Forelimb muscle (tissue), 1 donor: ENCODE results near the gene CLEC16A. TPM values are rescaled to one million over a fixed set of nuclear protein-coding genes. Genes with fewer than 3 reads are reported as not detected.
"Not testable (repeated sequence)": the region's sequence is repeated elsewhere in the genome, so short reads cannot be mapped to it uniquely, and the experiment has no call there.

Experiments
- DNase-seq: peaks from one replicate; pipeline ENCODE4 v3.0.0-alpha.2; 2013; ENCODE audit warnings: low read depth
- polyA plus RNA-seq: library from polyadenylated mRNA; unstranded; fragments of 120-200 nt; gene quantifications from one replicate; pipeline ENCODE4 v1.2.1, GENCODE V29; 2013; ENCODE audit not compliant: insufficient read length

CLEC16A gene
- polyA plus RNA-seq, 1 donor: 14.5 TPM

DNA sequence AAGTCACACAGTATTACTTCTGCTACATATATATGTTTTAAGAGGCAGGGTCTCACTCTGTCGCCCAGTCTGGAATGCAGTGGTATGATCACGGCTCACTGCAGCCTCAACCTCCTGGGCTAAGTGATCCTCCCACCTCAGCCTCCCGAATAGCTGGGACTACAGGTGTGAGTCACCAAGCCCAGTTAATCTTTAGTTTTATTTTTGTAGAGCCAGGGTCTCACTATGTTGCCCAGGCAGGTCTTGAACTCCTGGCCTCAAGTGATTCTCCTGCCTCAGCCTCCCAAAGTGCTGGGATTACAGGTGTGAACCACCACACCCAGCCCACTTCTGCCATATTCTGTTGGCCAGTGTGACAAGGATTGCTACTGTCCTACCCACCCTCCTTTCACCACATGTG, 19.1 kb upstream of the CLEC16A start:
- not testable (repeated sequence) for DNase-seq

DNA sequence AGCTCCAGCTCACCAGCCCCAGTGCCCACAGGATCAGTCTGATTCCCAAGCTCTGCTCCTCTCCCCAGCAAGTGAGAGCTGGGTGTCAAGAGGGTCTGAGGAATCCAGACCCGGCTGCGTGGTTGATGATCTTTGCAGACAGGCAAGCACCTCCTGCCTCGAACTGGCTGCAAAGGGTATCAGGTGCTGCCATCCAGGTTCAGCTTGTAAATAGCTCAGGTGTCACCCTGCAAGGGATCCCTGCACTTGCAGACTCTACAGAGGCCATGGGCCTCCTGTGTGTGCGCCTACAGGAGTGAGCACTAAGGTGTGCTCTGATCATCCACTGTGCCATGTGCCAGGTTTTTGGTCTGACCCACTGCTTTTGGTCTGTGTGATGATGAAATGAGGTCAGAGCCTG, 18.3 kb upstream of the CLEC16A start:
- DNase-seq: no peak

DNA sequence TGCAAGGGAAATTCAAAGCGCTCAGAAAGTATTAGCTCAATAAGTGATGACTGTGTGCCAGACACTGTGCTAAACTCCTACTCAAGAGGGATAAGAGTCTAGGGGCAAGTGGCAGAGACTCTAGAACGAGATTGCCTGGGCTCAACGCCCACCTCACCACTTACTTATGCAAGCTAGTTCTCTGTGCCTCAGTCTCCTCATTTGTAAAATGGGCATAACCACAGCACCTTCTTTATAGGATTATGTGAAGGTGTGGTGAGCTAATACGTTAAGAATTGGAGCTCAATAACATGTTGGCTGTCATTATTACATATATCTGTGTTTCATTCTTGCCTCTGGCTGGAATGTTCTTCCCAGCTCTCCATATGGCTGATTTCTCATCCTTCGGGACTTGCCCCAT, 17.5 kb upstream of the CLEC16A start:
- DNase-seq: no peak

DNA sequence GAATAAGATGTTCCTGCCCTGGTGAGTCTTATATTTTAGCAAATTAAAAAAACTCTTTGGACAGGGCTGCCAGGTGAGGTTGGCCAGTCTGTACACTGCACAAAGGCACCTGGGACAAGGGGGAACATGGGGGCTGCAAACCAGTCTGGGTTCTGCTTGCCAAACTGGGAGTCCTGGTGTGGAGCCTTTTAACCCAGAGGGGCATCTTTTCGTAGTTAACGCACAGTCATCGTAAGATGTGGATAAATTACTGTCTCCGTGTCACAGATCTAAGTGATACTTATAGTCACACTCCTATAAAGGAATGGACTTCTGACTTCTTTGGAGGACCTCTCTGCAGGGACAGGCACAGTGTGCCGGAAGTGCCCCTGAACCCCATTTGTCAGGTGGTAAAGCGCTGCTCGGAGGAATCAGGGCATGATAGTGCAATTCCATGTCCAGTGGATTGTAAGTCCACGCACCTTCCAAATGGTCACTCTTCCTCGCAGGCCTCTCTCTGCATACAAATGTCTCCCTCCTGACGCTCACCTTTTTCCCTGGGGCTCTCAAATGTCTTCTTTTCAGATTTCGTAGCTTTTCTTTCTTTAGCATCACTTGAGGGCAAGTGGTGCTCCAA, 16.8 kb upstream of the CLEC16A start:
- no peak for DNase-seq

DNA sequence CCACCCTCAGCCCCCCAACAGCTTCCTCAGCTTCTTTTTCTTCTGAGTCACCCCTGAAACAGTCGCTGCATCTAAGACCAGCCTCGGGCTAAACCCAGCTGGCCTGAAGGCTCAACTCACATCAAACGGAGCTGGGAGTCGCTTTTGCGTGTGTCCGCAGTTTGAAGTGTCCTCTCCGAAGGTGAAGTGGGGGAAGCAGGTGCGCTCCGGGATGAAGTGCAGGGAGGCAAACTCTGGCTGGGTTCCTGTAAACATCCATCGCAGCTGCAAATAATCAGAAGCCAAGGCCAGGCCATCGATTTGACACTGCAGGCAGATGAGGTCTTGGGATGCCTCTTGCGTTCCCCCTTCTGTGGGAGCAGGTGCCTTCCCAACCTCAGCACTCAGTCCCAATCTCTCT, 15.3 kb upstream of the CLEC16A start:
- DNase-seq: not testable (repeated sequence)

DNA sequence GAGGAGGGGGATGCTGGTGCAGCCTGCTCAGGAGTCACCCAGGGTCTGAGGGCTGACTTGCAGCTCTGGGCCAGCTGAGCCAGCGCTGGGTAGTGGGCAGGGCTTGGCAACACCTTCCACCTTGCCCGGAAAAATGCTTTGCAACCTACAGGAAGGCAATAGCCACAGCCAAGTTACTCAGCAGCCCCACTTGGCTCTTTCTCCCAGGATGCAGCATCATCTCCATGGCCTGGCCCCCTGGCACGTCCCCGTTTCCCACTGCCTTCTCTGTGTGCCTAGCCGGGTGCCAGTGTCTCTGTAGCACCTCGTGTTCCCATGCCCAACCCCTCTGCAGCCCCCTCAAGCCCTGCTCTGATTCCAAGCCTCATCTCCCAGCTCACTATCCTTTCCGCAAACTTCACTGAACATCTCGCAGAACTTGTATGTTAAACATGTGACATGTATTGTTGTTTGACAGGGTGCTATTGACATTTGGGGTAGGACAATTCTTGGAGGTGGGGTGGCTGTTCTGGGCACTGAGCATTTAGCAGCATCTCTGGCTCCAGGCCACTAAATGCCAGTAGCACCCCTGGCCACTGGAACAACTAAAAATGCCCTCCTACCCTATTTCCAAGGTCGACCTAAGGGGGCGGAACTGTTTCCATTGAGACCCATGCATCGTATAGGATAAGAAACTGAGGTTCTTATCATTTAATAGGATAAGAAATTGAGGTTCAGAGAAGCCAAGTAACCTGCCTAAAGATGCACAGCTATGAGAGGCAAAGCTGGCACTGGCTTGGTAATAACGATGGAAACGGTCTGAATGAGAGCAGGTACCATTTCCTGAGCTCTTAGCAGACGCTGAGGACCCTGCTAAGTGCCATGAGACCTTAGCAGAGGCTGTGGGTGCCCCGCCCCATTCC, 14.3 kb upstream of the CLEC16A start:
- no peak for DNase-seq

DNA sequence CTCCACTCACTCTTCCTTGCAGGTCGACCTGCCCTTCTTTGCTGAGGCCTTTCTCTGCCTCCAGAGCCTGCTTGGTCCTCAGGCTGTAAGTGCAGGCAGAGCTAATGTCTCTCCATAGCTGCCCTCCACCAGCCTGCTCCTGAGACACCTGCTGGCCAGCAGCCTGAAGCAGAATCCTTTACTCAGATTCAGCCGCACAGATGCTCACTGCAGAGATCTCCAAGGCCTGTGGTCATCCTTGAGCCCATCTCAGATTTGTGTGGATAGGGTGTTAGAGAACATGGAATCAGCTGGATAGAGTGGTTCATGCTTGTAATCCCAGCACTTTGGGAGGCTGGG, 13.6 kb upstream of the CLEC16A start:
- DNase-seq: no peak

DNA sequence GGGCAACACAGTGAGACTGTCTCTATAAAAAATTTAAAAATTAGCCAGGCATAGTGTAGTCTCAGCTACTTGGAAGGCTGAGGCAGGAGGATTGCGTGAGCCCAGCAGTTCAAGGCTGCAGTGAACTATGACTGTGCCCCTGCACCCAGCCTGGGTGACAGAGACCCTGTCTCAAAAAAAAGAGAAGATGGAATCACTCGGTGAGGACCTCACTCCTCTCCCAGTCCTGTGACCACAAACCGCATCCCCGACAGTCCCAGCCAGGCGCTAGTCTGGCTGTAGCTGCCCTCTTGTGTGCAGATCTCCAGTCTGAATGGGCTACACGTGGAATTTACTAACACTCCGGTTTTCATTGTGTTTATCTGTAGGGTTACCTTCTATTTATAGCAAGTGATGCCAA, 13.2 kb upstream of the CLEC16A start:
- no peak for DNase-seq

DNA sequence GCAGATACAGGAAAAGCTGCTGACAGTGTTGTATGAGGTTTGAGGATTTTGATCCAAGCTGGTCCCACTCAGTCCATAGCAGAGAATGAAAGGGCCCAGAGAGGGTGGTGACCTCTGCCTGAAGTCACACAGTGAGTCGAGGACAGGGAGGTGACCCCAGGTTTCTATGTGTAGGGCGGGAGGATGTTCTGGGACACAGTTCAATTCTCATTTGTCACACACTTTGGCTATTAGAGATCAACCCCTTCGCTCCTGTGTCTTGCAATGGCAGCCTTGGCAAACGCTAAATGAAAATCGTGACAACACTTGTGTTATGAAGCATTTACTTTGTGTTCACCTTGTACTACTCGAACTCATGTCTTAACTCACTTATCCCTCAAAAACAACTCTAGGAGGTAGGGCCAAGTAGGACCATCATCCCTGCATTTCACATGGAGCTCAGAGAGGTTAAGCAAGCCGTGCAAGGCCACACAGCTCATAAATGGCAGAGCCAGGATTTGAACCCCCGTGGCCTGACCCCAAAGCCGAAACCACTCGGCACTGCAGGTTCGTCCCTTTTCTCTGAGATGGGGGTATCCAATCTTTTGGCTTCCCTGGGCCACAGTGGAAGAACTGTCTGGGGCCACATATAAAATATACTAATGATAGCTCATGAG, 12.3 kb upstream of the CLEC16A start:
- no peak for DNase-seq

DNA sequence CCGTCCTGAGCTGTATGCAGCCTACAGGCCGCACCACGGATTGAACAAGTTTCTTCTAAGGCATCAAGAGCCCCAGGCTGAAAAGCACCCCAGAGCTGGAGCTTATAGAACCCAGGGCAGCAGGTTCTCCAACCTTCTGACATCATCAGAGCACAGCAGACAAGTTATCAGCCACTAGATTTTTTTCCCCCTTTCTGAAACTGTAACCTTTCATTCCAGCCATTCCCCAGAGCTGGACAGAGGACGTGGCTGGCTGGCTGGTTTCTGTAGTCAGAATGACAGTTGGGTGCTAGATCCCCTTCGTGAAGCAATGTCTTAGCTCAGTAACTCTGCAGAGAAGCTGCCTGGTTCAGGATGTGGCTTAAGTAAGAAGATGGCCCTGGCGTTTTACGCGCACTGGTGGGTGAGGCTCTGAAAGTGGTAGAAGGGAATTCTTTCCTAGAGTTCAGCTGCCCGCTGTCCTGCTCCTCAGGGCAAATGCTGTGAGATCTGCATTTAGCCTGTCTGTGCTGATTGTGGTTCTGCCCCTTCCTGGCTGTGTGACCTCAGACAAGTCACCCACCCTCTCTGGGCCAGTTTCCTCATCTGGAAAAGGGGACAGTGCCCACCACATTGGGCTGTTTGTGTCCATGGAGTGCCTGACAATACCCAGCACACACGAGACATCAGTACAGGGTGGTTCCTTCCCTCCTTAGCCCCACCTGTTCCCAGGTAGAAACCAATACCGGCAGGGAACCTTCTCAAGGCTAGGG, 11.2 kb upstream of the CLEC16A start:
- DNase-seq: no peak

DNA sequence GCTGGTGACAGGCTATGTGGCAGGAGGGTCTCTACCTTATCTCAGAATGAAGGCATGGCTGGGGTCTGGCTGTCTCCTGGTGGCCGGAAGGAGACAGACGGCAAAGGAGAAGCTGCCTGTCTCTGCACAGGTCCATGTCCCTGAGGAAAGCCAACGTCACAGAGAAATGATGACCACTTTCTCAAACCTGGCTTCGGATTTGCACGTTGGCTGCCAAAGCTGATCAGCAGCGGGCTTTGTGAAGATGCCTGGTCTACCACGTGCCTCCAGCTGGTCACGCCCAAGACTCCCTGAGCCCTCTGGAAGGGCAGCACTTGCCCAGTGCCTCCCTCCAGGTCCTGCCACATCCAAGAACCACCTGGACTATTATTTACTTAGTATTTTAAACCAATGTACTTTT, 10.5 kb upstream of the CLEC16A start:
- no peak for DNase-seq

DNA sequence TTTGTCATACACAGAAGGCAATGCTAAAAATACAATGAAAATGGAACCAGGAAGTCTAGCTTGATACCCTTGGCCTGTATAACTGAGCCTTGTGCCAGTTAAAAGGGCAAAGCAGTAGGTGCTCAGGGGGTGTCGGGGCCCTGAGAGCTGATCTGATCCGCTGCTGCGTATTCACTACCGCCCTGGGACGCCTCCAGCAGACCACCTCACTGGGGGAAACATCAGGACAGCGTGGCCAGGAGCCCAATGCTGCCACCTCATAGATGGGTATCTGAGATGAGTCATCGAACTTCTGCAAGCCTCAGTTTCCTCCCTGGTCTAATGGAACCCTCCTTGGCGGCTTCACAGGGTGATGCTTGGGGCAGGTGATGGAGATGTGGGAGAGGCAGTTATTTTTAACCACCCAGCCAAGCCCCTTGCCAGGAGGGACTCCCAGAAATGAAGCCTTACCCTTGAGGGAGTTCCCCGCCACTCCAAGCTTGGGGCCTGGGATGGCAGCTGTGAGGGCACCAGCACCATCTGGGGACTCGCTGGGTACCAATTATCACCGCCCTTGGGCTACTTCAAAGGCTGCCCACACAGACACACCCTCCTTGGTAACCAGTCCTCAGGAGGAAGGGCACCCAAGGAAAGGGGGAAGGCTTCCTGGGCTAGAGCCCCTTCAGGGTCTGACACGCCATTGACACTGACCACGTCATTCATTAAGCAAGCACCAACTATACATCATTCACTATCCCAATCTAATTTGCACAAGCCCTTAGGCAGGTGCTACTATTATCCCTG, 9.8 kb upstream of the CLEC16A start:
- DNase-seq: no peak

DNA sequence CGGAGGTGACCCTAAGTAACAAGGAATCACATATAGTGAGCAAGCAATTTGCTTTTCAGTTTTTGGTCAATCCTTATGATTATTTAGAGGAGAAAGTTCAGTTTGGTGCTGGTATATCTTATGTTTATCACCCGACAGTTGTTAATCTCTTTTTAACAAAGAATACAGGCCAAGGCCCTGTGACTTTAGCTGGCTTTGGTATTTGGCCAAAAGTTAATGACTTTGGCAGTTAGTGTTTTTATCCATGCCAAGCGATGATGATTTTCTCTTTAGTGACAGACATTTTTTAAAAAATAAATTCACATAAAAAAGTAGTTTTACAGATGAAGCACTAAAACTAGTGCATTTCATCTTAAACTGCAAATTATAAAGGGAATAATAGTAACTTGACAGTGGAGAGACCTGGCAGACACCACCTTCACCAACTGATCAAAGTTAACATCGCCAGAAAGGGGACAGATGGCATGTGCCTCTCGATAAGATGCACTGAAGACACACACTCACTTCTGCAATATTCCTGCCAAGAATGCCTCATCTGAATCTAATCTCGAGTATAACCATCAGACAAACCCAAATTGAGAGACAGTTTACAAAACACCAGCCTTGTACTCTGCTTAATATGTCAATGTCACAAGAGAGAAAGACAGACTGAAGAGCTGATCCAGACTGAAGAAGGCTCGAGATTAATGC, 9.0 kb upstream of the CLEC16A start:
- DNase-seq: no peak

DNA sequence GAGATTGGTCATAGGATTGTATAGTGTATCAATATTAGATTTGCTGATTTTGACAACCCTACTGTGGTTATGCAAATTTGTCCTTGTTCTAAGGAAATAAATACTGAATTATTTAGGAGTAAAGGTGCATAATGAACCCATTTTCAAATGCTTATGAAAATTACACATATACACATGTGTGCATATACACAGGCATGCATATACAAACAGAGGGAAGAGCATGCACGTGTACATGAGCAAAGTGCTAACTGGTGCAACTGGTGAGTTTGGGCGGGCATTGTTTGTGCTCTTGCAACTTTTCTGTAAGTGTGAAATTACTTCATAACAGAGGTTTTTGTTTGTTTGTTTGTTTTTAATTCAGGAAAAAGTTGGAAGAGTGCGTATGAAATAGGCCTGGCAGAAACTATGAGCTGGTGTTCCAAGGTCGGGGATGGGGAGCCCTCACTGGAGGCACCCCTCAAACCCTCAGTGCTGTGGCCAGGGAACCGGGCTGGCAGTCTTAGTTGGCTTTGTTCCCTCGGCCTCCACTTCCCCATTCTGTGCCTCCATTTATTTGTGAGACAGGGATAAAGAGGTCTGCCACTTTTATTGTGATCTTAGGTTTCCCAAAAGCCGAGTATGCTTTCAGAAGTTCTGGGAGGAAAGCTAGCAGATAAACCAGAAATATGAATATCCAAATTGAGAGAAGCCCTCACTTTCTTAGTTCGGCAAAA, 7.9 kb upstream of the CLEC16A start:
- no peak for DNase-seq

DNA sequence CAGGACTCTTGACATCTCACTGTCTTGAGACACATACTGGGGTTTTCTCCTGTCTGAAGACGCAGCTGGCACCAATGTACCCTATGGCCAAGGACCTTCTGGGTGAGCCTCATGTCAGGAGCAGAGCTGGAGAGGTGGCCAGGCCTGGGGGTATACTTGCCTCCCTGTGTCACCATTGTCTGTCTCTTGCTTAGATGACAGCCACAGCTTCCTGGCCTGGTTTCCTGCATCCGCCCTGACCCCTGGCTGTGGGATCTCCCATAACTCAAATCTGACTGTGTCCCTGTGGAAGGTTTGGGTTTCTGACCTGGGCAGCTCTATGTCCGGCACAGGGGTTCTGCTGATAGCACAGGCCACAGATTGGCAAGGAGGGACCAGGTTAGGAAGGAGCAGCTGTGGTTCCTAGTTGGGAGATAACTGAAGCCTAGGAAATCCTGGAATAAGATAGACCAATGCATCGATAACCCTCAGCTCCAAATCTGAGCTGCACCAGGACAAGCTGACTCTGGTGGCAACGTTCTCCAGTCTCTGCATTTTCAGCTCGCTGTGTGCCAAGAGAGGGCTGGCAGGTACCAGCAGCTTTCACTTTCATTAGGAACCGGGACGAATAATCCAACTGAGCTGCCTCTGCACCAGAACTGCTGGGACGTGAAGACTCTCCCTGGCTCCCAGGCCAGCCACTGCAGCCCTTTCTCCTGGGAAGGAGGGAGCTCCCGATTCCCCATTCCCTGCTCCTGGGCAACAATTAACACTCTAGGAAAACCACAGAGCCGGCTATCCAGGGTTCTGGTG, 7.1 kb upstream of the CLEC16A start:
- DNase-seq: no peak

DNA sequence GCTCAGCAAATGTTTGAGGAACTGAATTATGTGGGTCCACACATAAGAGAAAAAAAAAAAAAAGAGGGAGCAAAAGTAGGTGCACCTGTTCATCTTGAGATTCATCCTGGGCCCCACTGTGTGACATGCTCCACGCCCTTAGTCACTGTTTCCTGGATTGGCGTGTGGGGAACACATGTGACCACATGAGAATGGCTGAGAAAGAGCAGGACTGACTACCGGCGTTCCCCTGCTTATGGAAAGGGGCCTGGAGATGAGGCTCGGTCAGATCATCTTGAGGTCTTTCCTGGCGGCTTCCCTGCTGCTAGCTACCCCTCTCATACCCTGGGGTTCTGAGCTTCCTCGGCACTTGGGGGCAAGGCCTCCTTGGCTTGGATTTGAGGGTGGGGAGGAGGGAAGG, 6.0 kb upstream of the CLEC16A start:
- no peak for DNase-seq

DNA sequence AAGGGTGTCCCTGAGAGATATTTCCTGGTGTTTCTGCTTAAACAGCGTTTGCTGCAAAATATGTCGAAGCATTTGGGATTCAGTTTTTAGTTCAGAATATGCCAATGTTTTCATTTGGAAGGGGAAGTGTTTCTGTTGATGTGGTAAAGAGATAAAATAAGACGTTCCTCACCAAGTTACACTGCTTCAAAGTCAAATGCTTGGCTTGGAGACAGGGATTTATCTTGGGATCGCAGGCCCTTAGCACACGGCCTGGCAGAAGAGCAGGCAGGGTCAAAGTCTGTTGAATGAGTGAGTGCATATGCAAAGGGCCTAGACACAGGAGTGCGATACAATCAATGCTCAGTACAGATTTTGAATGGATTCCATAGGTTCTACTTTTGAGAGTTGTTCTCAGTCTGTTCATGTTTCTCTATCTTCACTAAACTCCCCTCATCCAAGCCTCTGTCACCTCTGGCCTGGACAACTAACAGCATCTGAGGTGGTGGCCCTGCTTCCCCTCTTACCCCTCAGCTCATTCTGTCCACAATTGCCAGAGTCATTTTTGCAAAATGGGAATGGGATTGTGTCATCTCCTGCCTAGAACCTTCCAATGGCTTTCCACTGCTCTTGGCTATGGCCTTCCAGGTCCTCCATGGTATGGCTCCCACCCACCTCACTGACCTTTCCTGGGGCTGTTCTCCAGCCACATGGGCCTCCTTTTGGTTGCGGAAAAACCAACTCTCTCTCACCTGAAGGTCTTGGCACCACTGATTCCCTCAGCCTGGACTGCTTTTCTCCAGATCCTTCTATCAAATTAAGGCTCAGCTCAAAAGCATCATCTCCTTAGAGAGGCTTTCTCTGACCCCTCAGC, 5.3 kb upstream of the CLEC16A start:
- DNase-seq: no peak

DNA sequence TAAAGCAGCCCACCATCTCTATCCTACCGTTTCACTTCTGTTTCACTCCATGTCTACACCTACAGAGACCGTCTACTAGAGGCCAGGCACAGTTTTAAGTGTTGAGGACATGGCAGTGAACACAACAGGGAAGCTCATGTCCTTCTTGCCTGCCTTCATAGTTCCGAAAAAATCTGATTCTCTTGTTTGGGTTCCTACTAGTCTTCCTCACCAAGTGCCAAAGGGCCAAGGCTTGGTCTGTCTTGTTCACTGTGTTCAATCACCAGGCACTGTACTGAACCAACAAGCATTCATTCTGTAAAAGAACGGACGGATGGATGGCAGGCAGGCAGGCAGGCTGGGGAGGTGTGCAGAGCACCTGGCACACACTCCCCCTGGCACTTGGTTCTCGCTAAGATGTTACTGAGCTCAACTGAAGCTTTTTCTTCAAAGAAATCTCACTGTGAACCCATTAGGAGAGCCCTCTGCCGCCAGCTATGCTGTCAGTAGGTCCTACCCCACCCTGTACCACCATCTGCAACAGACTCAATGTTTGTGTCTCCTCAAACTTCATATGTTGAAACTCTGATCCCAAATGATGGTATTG, 4.6 kb upstream of the CLEC16A start:
- no peak for DNase-seq
